Glomerular endothelial cell (primary cell): ENCODE data around the gene NEURL4. TPM values are rescaled to one million over a fixed set of nuclear protein-coding genes. Genes with fewer than 3 reads are reported as not detected.
A peak's percentile ranks its signal among the peaks of the same experiment; 100 is the strongest.

Experiments
- DNase-seq: peaks from one replicate; pipeline ENCODE4 v3.0.0-alpha.2; 2011; ENCODE audit warnings: low read depth, low spot score; ENCODE audit errors: extremely low read depth
- total RNA-seq: library from RNA; depleted of rRNA; stranded (reverse); fragments of >200 nt; gene quantifications from 2 replicates; pipeline ENCODE4 v1.2.3, GENCODE V29; 2015

NEURL4 gene
- total RNA-seq, 1 donor from 2014 or later = 15.5 TPM

DNA sequence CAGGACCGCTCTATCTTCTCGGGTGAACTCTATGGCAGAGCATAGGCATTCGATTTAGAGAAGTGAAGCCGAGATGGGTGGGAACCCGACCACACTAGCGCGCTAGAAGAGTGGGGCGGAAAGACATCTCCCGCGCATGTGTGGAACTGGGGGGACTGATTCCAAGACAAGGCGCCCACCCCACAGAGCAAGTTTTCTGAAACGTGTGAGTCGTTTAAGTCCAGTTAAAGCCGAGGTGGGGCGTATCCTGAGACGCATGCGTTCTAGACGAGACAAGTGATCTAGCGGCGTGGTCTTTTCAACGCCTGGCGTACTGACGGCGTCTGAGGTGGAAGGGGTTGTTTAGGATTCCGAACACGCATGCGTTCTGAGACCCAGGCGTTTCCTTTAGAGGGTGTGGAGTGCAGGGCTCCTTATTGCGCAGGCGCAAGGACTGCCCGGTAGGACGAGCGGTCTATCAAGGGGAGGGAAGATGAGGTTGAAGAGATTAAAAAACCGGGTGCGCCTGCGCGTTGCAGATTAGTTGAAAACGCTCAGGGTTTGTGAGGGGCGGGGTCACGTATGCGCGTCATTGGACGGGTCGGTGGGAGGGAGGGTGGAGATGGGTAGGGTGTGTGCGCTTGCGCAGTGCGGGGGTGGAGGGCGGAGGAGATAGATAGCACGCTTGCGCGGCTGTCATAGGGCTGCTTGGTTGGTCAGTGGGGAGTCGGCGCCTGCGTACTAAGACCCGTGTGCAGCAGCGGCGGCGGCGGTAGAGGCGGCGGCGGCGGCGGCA lies 22.0 kb downstream of the NEURL4 start, which contains the start of gene EIF5A:
EIF5A (plus strand) TSS at position 718 of the 775 bp plus-strand sequence. CDS start 2,008 bp downstream, outside the sequence.
- DNase-seq = peak; percentile 100

DNA sequence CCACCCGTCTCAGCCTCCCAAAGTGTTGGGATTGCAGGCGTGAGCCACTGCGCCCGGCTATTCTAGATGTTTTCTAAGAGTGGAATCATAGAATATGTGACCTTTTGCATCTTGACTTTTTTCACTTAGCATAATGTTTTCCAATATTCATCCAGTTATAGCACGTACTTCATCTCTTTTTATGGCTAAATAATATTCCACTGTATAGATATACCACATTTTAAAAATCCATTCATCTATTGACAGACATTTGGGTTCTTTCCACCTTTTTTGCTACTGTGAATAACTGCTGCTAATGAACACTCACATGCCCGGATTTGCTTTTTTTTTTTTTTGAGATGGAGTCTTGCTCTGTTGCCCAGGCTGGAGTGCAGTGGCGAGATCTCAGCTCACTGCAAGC lies 25.0 kb downstream of the NEURL4 start:
- DNase-seq = no peak

DNA sequence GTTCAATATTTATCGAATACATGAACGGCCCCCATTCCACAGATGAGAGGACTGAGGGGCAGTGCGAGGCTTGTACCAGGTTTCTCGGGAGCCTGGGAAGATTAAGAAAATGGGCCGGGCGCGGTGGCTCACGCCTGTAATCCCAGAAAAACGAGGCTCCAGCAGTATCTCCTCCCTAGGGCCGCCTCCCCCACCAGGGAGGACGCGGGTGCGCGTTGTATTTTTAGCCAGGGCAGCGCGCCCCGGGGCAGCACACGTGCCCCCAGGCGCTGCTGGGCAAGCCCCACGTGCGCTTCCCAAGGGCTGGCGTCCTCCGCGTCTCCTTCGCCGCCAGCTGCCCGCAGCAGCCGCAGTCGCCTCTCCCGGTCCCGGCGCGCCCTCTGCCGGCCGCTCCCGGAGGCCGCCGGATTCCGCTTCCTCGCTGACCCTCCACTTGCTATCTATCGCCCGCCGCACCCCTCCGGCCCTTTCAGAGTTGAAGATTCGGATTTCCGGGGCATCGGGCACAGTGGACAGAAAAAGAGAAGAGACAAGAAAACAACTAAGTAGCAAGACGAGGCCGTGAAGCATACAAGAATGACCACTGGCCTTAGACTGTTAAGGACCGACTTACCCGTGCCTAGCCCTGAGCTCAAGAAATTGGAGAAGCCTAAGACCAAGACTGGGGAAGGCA lies 32.8 kb downstream of the NEURL4 start:
- no peak for DNase-seq

DNA sequence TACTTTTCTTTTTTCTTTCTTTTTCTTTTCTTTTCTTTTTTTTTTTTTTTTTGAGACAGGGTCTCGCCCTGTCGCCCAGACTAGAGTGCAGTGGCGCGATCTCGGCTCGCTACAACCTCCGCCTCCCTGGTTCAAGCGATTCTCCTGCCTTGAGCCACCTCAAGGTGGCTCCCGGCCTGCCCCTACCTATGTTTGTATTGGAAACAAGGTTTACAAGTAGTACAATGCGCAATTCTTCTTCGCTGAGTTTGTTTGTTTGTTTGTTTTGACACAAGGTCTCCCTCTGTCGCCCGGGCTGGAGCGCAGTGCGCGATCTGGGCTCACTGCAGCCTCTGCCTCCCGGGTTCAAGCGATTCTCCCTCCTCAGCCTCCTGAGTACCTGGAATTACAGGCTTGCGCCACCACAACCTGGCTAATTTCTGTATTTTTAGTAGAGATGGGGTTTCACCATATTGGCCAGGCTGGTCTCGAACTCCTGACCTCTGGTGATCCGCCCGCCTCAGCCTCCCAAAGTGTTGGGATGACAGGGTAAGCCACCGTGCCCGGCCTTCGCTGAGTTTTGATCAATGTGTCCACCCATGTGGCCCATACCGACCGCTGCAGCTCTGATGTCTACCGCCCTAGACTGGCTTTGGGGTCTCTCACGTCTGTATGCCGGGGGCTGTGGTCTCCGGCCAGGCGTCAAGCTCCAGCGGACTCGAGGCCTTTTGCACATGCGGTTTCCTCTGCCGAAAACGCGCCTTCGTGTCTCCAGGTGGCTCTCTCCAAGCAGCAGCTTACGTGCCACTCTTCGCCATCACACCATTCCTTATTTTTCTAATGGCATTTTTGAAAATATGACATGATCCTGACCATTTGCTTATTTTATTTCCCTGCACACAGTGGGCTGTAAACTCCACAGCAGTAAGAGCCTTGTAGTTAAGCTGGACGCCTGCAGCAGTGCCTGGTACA lies 33.6 kb downstream of the NEURL4 start:
- no peak for DNase-seq

DNA sequence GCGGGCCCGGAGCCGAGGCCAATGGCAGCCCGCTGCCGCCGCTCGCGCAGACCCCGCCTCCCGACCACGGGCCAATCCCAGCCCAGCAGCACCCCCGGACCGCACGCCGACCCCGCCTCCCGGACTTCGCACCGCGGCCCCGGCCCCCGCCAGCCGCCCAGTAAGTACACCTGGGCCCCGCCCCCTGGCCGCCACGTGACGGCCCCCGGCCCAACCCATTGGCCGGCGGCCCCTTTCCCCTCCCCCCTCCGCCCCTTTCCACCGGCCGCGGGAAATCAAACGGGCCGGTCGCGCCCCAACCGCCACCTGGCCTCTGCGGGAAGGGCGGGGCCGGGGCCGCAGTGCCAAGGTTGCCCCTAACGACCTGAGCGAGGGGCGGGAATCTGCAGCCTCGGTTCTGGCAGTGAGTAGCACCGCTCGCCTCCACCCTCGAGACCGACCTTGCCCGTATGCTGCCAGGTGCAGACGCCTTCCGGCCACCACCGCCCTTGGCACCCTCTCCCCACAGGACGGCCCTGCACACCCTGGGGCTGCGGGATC lies 34.5 kb downstream of the NEURL4 start, which contains the start of gene YBX2:
YBX2 (minus strand) TSS at position 26 of the 540 bp plus-strand sequence. CDS start 139 bp downstream, outside the sequence.
- no peak for DNase-seq

DNA sequence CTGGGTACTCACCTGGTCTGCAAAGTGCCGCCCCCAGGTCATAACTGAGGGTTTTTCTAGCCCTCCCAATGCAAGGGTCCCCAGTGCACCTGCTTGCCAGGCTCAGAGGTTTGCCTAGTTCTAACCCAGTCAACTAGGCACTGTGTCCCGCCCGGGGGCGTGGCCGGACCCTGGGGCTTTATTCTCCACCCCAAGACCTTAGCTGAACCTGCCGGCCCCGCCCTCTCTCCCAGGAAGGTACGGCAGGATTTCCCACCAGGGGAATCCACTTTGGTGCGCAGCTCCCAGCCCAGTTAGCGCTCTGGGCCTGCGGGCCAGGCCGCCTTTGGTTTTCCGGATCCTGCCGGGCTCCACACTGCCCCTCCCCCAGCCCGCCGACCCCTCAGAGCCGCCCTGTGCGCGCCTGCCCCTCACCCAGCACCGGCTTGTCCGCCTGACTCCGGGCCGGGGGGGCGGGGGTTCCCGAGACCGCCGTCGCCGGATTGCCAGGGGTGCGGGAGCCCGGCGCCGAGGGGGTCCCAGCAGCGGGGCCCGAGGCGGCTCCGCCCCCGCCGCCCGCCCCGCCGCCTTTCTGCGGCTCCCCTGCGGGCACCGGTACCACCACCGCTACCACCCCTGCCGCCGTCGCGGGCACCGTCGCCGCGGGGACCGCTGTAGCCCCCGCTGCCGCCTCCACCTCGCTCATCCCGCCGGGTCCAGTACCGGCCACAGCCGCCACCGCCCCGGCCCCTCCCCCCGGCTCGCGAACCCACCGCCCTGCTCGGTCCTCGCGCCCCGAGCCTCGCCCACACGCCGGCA lies 35.1 kb downstream of the NEURL4 start:
- DNase-seq = no peak

DNA sequence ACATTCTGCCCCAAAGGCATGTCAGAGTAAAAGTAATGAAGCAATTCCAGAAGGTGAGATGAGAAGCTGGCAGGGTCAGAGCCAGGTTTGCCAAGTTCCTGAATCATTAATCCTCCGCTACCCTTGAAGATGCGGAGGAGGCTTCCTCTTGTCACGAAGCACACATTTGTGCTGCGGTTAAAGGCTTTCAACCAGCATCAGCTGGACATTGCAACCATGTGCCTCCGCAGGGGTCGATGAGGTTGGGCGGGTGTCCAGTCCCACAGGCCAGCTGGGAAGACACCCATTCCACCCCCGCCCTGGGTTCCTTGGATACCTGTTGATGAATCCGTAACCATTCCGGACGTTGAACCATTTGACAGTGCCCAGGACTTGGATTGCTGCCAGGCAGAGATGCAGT lies 36.0 kb downstream of the NEURL4 start:
- DNase-seq = no peak

DNA sequence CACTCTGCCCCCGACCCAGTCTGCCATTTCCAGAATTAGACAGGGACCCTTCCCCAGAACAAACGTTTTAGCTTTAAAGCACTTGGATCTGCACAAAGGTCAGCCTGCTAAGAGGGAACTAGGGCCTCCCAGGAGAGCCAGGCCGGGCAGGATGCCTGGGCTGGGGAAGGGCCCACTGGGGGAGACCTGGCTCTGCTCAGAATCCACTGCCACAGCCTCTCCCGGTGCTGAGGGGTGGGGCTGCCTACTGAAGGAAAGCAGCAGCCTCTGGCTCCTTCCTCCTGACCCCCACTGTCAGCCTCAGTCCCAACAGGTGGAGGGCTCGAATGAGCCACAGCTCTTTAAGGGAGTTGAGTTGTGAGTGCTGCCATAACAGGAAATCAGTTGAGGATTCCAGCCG lies 36.4 kb downstream of the NEURL4 start:
- DNase-seq = no peak

DNA sequence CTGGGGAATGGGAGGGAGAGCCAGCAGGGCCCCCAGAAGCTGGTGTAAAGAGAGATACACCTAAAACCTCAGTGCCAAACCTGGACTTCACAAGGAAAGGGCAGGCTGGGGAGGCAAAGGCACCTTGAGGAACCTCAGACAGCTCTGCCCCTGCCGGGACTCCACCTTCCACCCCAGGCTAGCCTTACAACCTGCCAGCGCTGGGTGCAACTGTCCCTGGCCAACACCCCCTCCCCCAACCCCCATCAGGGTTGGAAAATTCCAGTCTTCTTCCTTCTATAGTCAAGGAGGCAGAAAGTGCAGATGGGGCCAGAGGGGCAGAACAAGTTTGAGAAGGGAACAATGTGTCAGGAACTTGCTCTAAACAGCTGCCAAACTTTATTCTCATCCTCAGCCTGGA lies 36.9 kb downstream of the NEURL4 start:
- no peak for DNase-seq

DNA sequence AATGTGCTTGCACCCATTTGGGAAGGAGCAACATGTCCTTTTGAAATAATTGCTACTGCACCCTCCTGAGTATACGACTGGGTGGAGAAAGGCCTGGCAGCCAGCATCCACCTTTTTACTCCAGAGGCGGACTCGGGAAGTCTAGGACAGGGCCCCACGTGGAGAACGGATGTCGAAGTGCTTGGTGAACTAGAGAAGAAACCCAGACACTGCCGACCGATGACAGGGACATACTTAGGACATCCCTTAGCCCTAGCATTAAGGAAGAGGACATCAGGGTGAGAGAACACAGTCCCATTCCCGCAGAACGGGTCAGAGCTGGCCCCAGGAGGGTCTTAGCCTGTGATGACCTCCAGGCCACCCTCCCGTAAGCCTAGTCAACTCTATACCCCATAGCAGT lies 38.5 kb downstream of the NEURL4 start:
- no peak for DNase-seq

DNA sequence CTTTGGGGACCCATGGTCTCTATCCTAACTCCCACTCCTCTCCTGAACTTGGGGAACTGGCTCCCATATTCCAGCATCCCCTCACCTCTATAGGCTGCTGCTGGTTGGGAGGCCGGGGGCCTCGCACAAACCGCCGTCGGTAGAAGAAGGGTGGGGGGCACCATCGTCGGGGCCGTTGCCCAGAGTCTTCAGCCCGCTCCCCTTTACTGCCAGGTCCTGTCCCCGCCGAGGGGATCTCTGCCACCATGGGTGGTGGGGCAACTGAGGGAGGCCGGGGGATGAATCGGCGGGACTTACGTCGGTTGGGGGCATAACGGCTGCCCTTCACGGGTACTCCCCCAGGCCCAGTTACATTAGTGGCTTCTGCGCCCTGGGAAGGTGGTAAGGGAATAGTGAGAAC lies 39.0 kb downstream of the NEURL4 start:
- DNase-seq = no peak

DNA sequence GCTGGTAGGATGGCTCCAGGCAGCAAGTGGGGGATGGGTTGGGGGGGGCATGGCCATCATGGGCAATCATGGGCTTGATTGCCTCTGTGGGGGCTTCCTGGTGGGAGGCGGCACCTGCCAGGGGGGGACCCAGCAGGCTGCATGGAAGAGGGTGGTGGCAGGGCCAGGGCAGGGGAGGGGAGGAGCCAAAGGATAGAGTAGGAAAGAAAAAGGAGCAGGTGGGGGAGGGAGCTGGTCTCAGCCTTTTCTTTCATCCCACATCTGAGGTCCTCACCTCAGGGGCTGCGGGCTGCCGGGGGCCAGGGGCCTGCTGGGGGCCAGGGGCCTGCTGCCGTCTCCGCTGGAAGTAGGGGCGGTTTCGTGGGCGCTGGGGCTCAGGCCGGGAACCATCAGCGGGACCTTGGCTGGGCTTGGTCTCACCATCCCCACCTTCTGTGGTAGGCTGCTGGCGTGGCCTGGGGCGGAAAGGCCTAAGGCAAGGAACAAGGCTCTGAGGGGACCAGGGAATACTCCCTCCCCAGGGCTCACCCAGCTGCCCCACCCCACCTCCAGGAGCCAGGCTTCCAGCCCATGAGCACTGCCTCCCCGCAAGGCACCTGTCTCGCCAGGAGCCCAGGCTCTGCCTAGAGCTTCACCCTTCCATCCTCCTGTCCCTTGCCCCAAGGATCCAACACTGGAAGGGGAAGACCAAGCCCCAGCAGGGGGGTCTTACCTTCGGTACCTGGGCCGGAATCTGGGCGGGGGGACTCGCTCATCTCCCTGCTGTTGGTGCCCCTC lies 39.7 kb downstream of the NEURL4 start:
- DNase-seq = no peak

DNA sequence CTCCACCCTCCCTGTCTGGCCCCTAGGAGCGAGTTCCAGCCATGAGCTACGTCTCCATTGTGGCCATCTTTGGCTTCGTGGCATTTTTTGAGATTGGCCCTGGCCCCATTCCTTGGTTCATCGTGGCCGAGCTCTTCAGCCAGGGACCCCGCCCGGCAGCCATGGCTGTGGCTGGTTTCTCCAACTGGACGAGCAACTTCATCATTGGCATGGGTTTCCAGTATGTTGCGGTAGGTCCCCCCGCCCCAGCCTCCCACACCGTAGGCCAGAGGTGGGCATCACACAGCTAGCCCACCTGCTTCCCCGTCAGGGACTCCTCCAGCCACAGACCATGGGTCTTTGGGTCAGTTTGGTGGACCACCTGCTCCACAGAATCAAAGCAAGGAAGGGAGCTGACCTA lies 43.5 kb downstream of the NEURL4 start:
- DNase-seq = no peak

DNA sequence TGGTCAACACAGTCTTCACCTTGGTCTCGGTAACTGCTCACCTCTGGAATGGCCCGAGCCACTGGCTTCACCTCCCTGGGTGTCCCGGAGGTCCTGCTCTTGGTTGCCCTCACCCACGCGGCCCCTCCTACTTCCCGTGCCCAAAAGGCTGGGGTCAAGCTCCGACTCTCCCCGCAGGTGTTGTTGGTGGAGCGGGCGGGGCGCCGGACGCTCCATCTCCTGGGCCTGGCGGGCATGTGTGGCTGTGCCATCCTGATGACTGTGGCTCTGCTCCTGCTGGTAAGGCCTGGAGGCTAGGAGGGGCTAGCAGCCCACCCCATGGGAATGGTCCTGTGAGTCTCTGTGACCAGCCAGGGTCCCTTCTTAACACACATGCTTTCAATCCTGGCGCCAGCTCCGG lies 44.2 kb downstream of the NEURL4 start:
- DNase-seq = no peak

DNA sequence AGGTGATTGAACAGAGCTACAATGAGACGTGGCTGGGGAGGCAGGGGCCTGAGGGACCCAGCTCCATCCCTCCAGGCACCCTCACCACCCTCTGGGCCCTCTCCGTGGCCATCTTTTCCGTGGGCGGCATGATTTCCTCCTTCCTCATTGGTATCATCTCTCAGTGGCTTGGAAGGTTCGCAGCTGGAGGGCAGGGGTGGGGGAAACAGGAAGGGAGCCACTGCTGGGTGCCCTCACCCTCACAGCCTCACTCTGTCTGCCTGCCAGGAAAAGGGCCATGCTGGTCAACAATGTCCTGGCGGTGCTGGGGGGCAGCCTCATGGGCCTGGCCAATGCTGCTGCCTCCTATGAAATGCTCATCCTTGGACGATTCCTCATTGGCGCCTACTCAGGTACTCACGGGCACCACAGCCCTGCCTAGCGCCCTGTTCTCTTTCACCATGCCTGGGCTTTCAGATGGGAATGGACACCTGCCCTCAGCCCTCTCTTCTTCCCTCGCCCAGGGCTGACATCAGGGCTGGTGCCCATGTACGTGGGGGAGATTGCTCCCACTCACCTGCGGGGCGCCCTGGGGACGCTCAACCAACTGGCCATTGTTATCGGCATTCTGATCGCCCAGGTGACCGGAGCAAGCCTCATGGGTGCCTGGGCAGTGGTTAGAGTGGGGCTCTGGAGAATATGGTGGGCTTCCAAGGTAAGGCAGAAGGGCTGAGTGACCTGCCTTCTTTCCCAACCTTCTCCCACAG lies 45.5 kb downstream of the NEURL4 start:
- DNase-seq = no peak

DNA sequence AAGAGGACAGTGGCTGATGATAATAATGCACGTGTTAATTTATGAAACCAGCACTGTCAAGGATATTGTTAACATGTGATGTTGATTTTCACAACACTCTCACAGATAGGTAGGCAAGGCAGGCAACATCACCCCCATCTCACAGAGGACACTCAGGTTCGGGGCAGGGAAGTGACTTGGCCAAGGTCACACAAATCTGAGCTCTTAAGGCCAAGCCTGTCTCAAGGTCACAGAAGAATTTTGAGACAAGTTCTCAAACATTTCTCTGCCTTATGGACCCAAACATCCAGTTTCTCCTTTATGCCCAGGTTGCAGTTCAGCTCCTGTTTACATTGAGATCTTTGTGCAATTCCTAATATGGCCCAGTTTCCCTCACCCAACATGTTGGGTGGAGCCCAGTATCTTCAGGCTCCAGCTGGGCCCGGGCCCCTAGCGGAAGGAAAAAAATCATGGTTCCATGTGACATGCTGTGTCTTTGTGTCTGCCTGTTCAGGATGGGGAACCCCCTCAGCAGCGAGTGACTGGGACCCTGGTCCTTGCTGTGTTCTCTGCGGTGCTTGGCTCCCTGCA lies 46.3 kb downstream of the NEURL4 start:
- DNase-seq = no peak

DNA sequence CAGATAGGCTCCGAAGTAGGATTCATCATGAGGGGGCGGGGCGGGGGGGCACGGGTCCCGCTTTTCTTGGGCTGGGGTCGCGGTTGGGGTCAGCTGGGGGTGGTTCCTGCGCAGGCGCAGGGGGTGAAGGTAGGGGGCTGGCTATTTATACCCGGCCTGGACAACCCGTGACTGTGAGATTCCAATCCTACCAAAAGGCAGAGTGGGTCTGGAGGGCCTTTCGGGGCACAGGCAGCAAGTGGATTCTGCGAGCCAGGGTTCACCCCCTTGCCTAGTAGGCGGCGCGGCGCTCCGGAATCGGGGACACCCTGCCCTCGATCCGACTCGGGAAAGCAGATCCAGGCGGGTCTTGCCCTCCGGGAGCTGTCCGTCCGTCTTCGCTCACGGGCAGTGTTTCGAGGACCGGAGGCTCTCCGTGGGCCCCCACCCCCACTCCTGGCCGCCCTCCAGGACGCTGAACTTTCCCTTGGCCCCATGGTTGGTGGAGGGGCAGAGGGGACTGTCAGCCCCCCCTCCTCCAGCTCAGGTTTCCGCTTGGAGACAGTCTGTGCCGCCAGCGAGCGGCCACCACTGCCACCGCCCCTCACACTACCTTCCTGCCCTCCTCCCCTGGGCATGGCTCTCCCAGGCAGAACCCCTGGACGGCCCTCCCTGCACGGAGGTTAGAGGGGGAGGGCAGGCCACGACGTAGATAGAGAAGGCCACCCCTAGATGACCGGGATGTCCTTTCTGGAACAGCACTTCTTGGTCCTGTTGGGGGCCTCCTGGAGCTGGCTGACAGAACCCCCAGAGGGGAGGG lies 47.0 kb downstream of the NEURL4 start:
- no peak for DNase-seq
